Measurements from ENCODE around the gene JARID2. TPM values are rescaled to one million over a fixed set of nuclear protein-coding genes. Genes with fewer than 3 reads are reported as not detected.

Gene JARID2
- total RNA-seq, 2 donors from 2014 or later, result 7.9 to 8.6 TPM

GRCh38 chr6:15374119-15374518 is 128.2 kb downstream of the JARID2 start:
- intact Hi-C loops (cut with DNase I), result no loop called here
- no peak for DNase-seq
- ATAC-seq, result no peak

- DNase-seq (no peak), ATAC-seq (no peak)
- intact Hi-C loops (cut with DNase I), result no loop called here
Measured at GRCh38 chr6:15375018-15375417, 129.1 kb downstream of the JARID2 start.

GRCh38 chr6:15375638-15376290 is 129.9 kb downstream of the JARID2 start:
- DNase-seq (no peak), ATAC-seq (peak in 1 of 2 donors; percentile 71)
- intact Hi-C loops (cut with DNase I), result no loop called here

GRCh38 chr6:15376900-15377487 is 131.1 kb downstream of the JARID2 start:
- no peak for DNase-seq
- no peak for ATAC-seq
- intact Hi-C loops (cut with DNase I), result no loop called here

GRCh38 chr6:15378272-15378671 is 132.4 kb downstream of the JARID2 start:
- DNase-seq (no peak), ATAC-seq (no peak)
- intact Hi-C loops (cut with DNase I), result no loop called here

- DNase-seq (no peak), ATAC-seq (no peak)
- intact Hi-C loops (cut with DNase I), result no loop called here
Measured at GRCh38 chr6:15378866-15379265, 133.0 kb downstream of the JARID2 start.

GRCh38 chr6:15380351-15380750 is 134.5 kb downstream of the JARID2 start:
- ATAC-seq (no peak), DNase-seq (no peak)
- intact Hi-C loops (cut with DNase I), result no loop called here

GRCh38 chr6:15382089-15382488 is 136.2 kb downstream of the JARID2 start:
- no peak for ATAC-seq
- no peak for DNase-seq
- intact Hi-C loops (cut with DNase I), result no loop called here

- DNase-seq, result no peak
- ATAC-seq, result no peak
- intact Hi-C loops (cut with DNase I), result no loop called here
Measured at GRCh38 chr6:15382712-15383111, 136.8 kb downstream of the JARID2 start.

GRCh38 chr6:15384901-15385300 is 139.0 kb downstream of the JARID2 start:
- no peak for ATAC-seq
- no peak for DNase-seq

GRCh38 chr6:15385521-15385920 is 139.7 kb downstream of the JARID2 start:
- intact Hi-C loops (cut with DNase I), result loop anchor here in 1 of 2 donors (5.0 kb wide), 1 partner anchor 138 kb away; the partner anchor contains the start of gene JARID2
- ATAC-seq (no peak), DNase-seq (no peak)

More at GRCh38 chr6:15384901-15385300, 139.0 kb downstream of the JARID2 start:
- intact Hi-C loops (cut with DNase I), result loop anchor here in 1 of 2 donors (5.0 kb wide), 1 partner anchor 138 kb away; the partner anchor contains the start of gene JARID2

- ATAC-seq (no peak), DNase-seq (no peak)
- intact Hi-C loops (cut with DNase I), result loop anchor here in 1 of 2 donors (5.0 kb wide), 1 partner anchor 139 kb away; the partner anchor contains the start of gene JARID2
Measured at GRCh38 chr6:15386110-15386755, 140.4 kb downstream of the JARID2 start.

- intact Hi-C loops (cut with DNase I), result loop anchor here in 1 of 2 donors (5.0 kb wide), 1 partner anchor 139 kb away; the partner anchor contains the start of gene JARID2
- ATAC-seq (no peak), DNase-seq (no peak)
Measured at GRCh38 chr6:15386756-15387112, 140.9 kb downstream of the JARID2 start.

- ATAC-seq (no peak), DNase-seq (no peak)
- intact Hi-C loops (cut with DNase I), result loop anchor here in 1 of 2 donors (5.0 kb wide), 1 partner anchor 140 kb away; the partner anchor contains the start of gene JARID2
Measured at GRCh38 chr6:15387118-15387517, 141.2 kb downstream of the JARID2 start.

GRCh38 chr6:15389084-15389764 is 143.4 kb downstream of the JARID2 start:
- DNase-seq (no peak), ATAC-seq (peak; percentile 44 to 81)
- intact Hi-C loops (cut with DNase I), result loop anchor here in 1 of 2 donors (5.0 kb wide), 1 partner anchor 142 kb away; the partner anchor contains the start of gene JARID2

- DNase-seq (no peak), ATAC-seq (peak; percentile 51 to 53)
- intact Hi-C loops (cut with DNase I), result loop anchor here in 1 of 2 donors (5.0 kb wide), 1 partner anchor 143 kb away; the partner anchor contains the start of gene JARID2
Measured at GRCh38 chr6:15389765-15390723, 144.2 kb downstream of the JARID2 start.

GRCh38 chr6:15391500-15391899 is 145.6 kb downstream of the JARID2 start:
- ATAC-seq (peak in 1 of 2 donors; percentile 16), DNase-seq (no peak)
- intact Hi-C loops (cut with DNase I), result no loop called here

GRCh38 chr6:15392182-15392581 is 146.3 kb downstream of the JARID2 start:
- intact Hi-C loops (cut with DNase I), result no loop called here
- no peak for ATAC-seq
- no peak for DNase-seq

All from left cardiac atrium (tissue), 4 donors.